A673 (cell line): Measurements from ENCODE around the gene TNS3. TPM values are rescaled to one million over a fixed set of nuclear protein-coding genes. Genes with fewer than 3 reads are reported as not detected.

Source experiments
- BruUV-seq: library from RNA; stranded (reverse); fragments of 400-500 nt; replicated peaks from 2 replicates; lab custom pipeline; 2021; lab: Mats Ljungman, UMichigan
- CTCF ChIA-PET: fragments of 300-600 bp; sonication (Branson Sonifier 250); formaldehyde crosslinking; loops from one replicate; lab custom pipeline; 2022; ENCODE audit warnings: antibody characterized with exemption; lab: Charles Lee
- POLR2A ChIA-PET: fragments of 300-600 bp; sonication (Branson Sonifier 250); formaldehyde crosslinking; loops from one replicate; lab custom pipeline; 2022; ENCODE audit warnings: antibody characterized with exemption; ENCODE audit not compliant: low non-redundant PET; lab: Charles Lee
- DNase-seq: peaks from one replicate; pipeline ENCODE4 v3.0.0-alpha.2; 2015; ENCODE audit warnings: low spot score
- H3K27ac ChIP-seq: fragments of 200-600 bp; sonication (generic); 2 replicates; pipeline ENCODE4 v1.5.1; 2016; ENCODE audit warnings: mixed run types, low read depth, mild to moderate bottlenecking, mixed read lengths, antibody characterized with exemption, low read length; ENCODE audit not compliant: poor library complexity, severe bottlenecking
- H3K27me3 ChIP-seq: fragments of 200-600 bp; sonication (generic); replicated peaks from 2 replicates; pipeline ENCODE4 v1.6.1; 2017; ENCODE audit warnings: mixed run types, low read depth, mild to moderate bottlenecking, mixed read lengths, antibody characterized with exemption, low read length; ENCODE audit not compliant: insufficient read depth, poor library complexity
- H3K36me3 ChIP-seq: fragments of 200-600 bp; sonication (generic); 2 replicates; pipeline ENCODE4 v1.6.1; 2016; ENCODE audit warnings: mixed run types, mild to moderate bottlenecking, mixed read lengths, antibody characterized with exemption, low read length; ENCODE audit not compliant: insufficient read depth, poor library complexity, severe bottlenecking
- H3K4me1 ChIP-seq: fragments of 200-600 bp; sonication (generic); 2 replicates; pipeline ENCODE4 v1.6.1; 2017; ENCODE audit warnings: mixed run types, mild to moderate bottlenecking, mixed read lengths, antibody characterized with exemption, low read length; ENCODE audit not compliant: insufficient read depth, poor library complexity, severe bottlenecking
- H3K4me3 ChIP-seq: fragments of 200-600 bp; sonication (generic); 2 replicates; pipeline ENCODE4 v1.5.1; 2016; ENCODE audit warnings: low read depth, mixed run types, mild to moderate bottlenecking, mixed read lengths, low read length; ENCODE audit not compliant: poor library complexity, severe bottlenecking
- H3K9me3 ChIP-seq: fragments of 200-600 bp; sonication (generic); 2 replicates; pipeline ENCODE4 v1.6.1; 2016; ENCODE audit warnings: mixed run types, low read depth, mild to moderate bottlenecking, mixed read lengths, antibody characterized with exemption, low read length; ENCODE audit not compliant: poor library complexity, severe bottlenecking
- CTCF ChIP-seq: fragments of 300-800, 200-600 bp; sonication (generic); conservative IDR thresholded peaks from 2 replicates; pipeline ENCODE4 v1.5.1; 2017; ENCODE audit warnings: low read depth, mild to moderate bottlenecking, antibody characterized with exemption, low read length, moderate library complexity, mixed read lengths
- EZH2 ChIP-seq: fragments of 200-600 bp; sonication (generic); IDR thresholded peaks from 2 replicates; pipeline ENCODE4 v1.6.1; 2017; ENCODE audit warnings: borderline replicate concordance, low read depth, mild to moderate bottlenecking, mixed read lengths, antibody characterized with exemption, low read length; ENCODE audit not compliant: poor library complexity, severe bottlenecking
- intact Hi-C: fragments of 100-400 bp; cut with micrococcal nuclease; formaldehyde crosslinking; loops from one replicate; pipeline ENCODE4 v1.10.0; 2022; ENCODE audit not compliant: unreplicated experiment
- total RNA-seq: library from RNA; stranded (reverse); gene quantifications from 2 replicates; pipeline ENCODE4 v1.2.3, GENCODE V29; 2021

Gene TNS3
- total RNA-seq, 1 experiment from 2014 or later = not detected

DNA sequence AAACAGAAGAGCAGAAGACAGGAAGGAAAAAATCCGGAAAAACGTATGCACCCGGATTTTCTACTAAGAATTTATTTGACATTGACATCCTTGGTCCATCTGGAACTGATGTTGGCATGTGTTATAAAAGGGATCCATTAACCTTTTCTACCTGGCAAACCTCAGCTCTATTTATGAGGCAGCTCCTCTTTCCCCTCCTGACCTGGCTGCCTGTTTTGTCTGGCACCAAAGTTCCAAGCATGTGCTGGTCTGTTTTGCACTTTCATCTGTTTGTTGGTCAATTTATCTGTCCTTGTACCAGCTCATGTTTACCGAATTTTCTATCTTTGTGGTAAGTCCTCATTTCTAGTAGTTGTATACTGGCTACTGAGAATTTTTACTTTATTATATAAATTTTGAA is 258.0 kb downstream of the TNS3 start:
- Histone ChIP-seq H3K27me3 (peaks cover 17% of the 10 kb centered on the region), H3K36me3 (no peaks in the 10 kb centered on the region), H3K4me3 (no peak overlapping the region), H3K4me1 (no peaks in the 10 kb centered on the region), H3K9me3 (no peaks in the 10 kb centered on the region), H3K27ac (no peak overlapping the region)
- TF ChIP-seq EZH2 (no peak), CTCF (no peak)
- POLR2A ChIA-PET = no interaction called here
- no peak for DNase-seq
- BruUV-seq = no TSS peak
- CTCF ChIA-PET = no interaction called here
- intact Hi-C loops = no loop called here

- H3K36me3 ChIP-seq = no peaks in the 10 kb centered on the region
- H3K4me3 ChIP-seq = no peak overlapping the region
- H3K9me3 ChIP-seq = no peaks in the 10 kb centered on the region
- no peak for DNase-seq
- POLR2A ChIA-PET = no interaction called here
- H3K27me3 ChIP-seq = peaks cover 17% of the 10 kb centered on the region
- H3K27ac ChIP-seq = no peak overlapping the region
- no peak for TF ChIP-seq EZH2
- TF ChIP-seq CTCF = no peak
- CTCF ChIA-PET = no interaction called here
- BruUV-seq = no TSS peak
- H3K4me1 ChIP-seq = no peaks in the 10 kb centered on the region
- intact Hi-C loops = no loop called here
Measured at GRCh38 chr7:47322731-47323130, 259.2 kb downstream of the TNS3 start.

GRCh38 chr7:47320296-47320695 is 261.6 kb downstream of the TNS3 start:
- H3K36me3 ChIP-seq = no peaks in the 10 kb centered on the region
- POLR2A ChIA-PET = no interaction called here

More at GRCh38 chr7:47320296-47320695, 261.6 kb downstream of the TNS3 start:
- CTCF ChIA-PET = no interaction called here
- no peak for TF ChIP-seq CTCF
- TF ChIP-seq EZH2 = no peak
- Histone ChIP-seq H3K4me1 (no peaks in the 10 kb centered on the region), H3K9me3 (no peaks in the 10 kb centered on the region), H3K27me3 (peaks cover 24% of the 10 kb centered on the region), H3K4me3 (no peak overlapping the region), H3K27ac (no peak overlapping the region)
- intact Hi-C loops = no loop called here
- no peak for DNase-seq
- BruUV-seq = no TSS peak
